HCT116 (cell line): ENCODE measurements around the gene BTBD2.

ENCODE experiments used
- CBX3 ChIP-seq: IDR thresholded peaks from 2 replicates; pipeline ENCODE4 v1.6.1; 2012; ENCODE audit warnings: low read depth
- CTCF ChIP-seq, 3 experiments: fragments of 200-600 bp in 1 of 3; sonication (generic) in 1 of 3; IDR thresholded peaks in 2 of 3; conservative IDR thresholded peaks in 1 of 3; 2 replicates each; pipeline ENCODE4 v1.5.1; 2012 to 2017; ENCODE audit warnings: low read depth in 2 of 3, low read length in 2 of 3, antibody characterized with exemption in 1 of 3, borderline replicate concordance in 1 of 3, control low read depth in 1 of 3, mild to moderate bottlenecking in 1 of 3, mixed read lengths in 1 of 3, mixed run types in 1 of 3, moderate library complexity in 1 of 3; ENCODE audit not compliant: insufficient read depth in 1 of 3
- ELF1 ChIP-seq: IDR thresholded peaks from 2 replicates; pipeline ENCODE4 v1.6.1; 2012; ENCODE audit warnings: low read depth, borderline replicate concordance
- EZH2 ChIP-seq: fragments of 200-600 bp; sonication (generic); IDR thresholded peaks from 2 replicates; pipeline ENCODE4 v1.6.1; 2017; ENCODE audit warnings: antibody characterized with exemption, mixed run types
- JUND ChIP-seq: IDR thresholded peaks from 2 replicates; pipeline ENCODE4 v1.6.1; 2012
- POLR2A ChIP-seq: IDR thresholded peaks from 2 replicates; pipeline ENCODE4 v1.7.0; 2011; ENCODE audit warnings: borderline replicate concordance; ENCODE audit not compliant: insufficient read depth, insufficient read length; ENCODE audit errors: extremely low read depth
- POLR2AphosphoS5 ChIP-seq: IDR thresholded peaks from 2 replicates; pipeline ENCODE4 v1.6.1; 2011; ENCODE audit warnings: mild to moderate bottlenecking, low read depth, low read length, moderate library complexity
- SIN3A ChIP-seq: IDR thresholded peaks from 2 replicates; pipeline ENCODE4 v1.6.1; 2012; ENCODE audit warnings: low read depth
- SP1 ChIP-seq: IDR thresholded peaks from 2 replicates; pipeline ENCODE4 v1.6.1; 2012; ENCODE audit warnings: low read depth
- YY1 ChIP-seq: IDR thresholded peaks from 2 replicates; pipeline ENCODE4 v1.6.1; 2011; ENCODE audit warnings: low read length, low read depth, moderate library complexity, mild to moderate bottlenecking; ENCODE audit not compliant: insufficient replicate concordance; ENCODE audit errors: extremely low read depth
- ZFX ChIP-seq: fragments of 450-650 bp; IDR thresholded peaks from 2 replicates; pipeline ENCODE4 v1.6.1; 2017
- TF ChIP-seq, protein P1 (sequence below): IDR thresholded peaks from 2 replicates; pipeline ENCODE4 v1.6.1; 2012; ENCODE audit warnings: low read depth
- TF ChIP-seq, protein P2 (sequence below): IDR thresholded peaks from 2 replicates; pipeline ENCODE4 v1.6.1; 2011; ENCODE audit warnings: mild to moderate bottlenecking, low read length, moderate library complexity; ENCODE audit not compliant: insufficient replicate concordance; ENCODE audit errors: extremely low read depth
- TF ChIP-seq, protein P3 (sequence below): IDR thresholded peaks from 2 replicates; pipeline ENCODE4 v1.6.1; 2012

GRCh38 chr19:2021453-2022140 lies 6.1 kb upstream of the BTBD2 start:
- TF ChIP-seq CTCF (IDR thresholded peaks at IDR 0.05 in 2 of 3, conservative IDR thresholded peaks at IDR 0.05 in 1 of 3; ENCODE audit: borderline replicate concordance in 1 of 3, insufficient read depth in 1 of 3, low read depth in 2 of 3, low read length in 2 of 3) (no peak), POLR2A (no peak), ELF1 (no peak), EZH2 (no peak), ZFX (no peak), POLR2AphosphoS5 (no peak), JUND (no peak), YY1 (no peak), SIN3A (no peak), SP1 (no peak), CBX3 (no peak)
- TF ChIP-seq, protein P1, sequence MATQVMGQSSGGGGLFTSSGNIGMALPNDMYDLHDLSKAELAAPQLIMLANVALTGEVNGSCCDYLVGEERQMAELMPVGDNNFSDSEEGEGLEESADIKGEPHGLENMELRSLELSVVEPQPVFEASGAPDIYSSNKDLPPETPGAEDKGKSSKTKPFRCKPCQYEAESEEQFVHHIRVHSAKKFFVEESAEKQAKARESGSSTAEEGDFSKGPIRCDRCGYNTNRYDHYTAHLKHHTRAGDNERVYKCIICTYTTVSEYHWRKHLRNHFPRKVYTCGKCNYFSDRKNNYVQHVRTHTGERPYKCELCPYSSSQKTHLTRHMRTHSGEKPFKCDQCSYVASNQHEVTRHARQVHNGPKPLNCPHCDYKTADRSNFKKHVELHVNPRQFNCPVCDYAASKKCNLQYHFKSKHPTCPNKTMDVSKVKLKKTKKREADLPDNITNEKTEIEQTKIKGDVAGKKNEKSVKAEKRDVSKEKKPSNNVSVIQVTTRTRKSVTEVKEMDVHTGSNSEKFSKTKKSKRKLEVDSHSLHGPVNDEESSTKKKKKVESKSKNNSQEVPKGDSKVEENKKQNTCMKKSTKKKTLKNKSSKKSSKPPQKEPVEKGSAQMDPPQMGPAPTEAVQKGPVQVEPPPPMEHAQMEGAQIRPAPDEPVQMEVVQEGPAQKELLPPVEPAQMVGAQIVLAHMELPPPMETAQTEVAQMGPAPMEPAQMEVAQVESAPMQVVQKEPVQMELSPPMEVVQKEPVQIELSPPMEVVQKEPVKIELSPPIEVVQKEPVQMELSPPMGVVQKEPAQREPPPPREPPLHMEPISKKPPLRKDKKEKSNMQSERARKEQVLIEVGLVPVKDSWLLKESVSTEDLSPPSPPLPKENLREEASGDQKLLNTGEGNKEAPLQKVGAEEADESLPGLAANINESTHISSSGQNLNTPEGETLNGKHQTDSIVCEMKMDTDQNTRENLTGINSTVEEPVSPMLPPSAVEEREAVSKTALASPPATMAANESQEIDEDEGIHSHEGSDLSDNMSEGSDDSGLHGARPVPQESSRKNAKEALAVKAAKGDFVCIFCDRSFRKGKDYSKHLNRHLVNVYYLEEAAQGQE = no peak
- TF ChIP-seq, protein P2, sequence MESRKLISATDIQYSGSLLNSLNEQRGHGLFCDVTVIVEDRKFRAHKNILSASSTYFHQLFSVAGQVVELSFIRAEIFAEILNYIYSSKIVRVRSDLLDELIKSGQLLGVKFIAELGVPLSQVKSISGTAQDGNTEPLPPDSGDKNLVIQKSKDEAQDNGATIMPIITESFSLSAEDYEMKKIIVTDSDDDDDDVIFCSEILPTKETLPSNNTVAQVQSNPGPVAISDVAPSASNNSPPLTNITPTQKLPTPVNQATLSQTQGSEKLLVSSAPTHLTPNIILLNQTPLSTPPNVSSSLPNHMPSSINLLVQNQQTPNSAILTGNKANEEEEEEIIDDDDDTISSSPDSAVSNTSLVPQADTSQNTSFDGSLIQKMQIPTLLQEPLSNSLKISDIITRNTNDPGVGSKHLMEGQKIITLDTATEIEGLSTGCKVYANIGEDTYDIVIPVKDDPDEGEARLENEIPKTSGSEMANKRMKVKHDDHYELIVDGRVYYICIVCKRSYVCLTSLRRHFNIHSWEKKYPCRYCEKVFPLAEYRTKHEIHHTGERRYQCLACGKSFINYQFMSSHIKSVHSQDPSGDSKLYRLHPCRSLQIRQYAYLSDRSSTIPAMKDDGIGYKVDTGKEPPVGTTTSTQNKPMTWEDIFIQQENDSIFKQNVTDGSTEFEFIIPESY = no peak
- TF ChIP-seq, protein P3, sequence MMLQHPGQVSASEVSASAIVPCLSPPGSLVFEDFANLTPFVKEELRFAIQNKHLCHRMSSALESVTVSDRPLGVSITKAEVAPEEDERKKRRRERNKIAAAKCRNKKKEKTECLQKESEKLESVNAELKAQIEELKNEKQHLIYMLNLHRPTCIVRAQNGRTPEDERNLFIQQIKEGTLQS = no peak
